ENCODE measurements around the gene MARF1. TPM values are rescaled to one million over a fixed set of nuclear protein-coding genes. Genes with fewer than 3 reads are reported as not detected.
A peak's percentile ranks its signal among the peaks of the same experiment; 100 is the strongest.

The MARF1 gene
- total and polyA plus RNA-seq, 9 of the 15 experiments (the other 6 are each of a cell fraction or from before 2014, with no cell fraction given), result 4.7 to 33.2 (median 11.7) TPM

- DNase-seq (ENCODE audit: extremely low read depth in 1 of 4, low spot score in 3 of 4) (no peak), ATAC-seq (no peak), FAIRE-seq (no peak)
- in situ Hi-C loops (cut with MboI) (no loop called here), intact Hi-C loops (cut with micrococcal nuclease) (no loop called here)
- Histone ChIP-seq H3K9me1 (ENCODE audit: control insufficient read depth, insufficient read depth, low read length) (no peaks in the 10 kb centered on the region), H3K4me1 (replicated peaks in 1 of 2; ENCODE audit: control insufficient read depth in 2 of 2, insufficient read depth in 2 of 2, low read length in 2 of 2) (peaks cover 0 to 8% of the 10 kb centered on the region in 2 experiments; a peak in 4 of 5 replicates), H3K9me3 (replicated peaks; ENCODE audit: control insufficient read depth, insufficient read depth, low read depth, low read length) (no peaks in the 10 kb centered on the region), H3K27ac (ENCODE audit: extremely low read depth, low read depth, low read length) (no peak overlapping the region), H3K36me3 (ENCODE audit: control insufficient read depth, insufficient read depth, low read length) (no peaks in the 10 kb centered on the region), H3K4me3 (no peak overlapping the region), H2AFZ (ENCODE audit: low read depth, low read length) (no peak overlapping the region), H3K27me3 (ENCODE audit: control insufficient read depth in 2 of 2, insufficient read depth in 2 of 2, low read length in 2 of 2) (no peaks in the 10 kb centered on the region), H4K20me1 (replicated peaks; ENCODE audit: control insufficient read depth, insufficient read depth, low read length) (no peaks in the 10 kb centered on the region), H3K9ac (ENCODE audit: insufficient read depth in 1 of 2, low read depth in 2 of 2, low read length in 2 of 2) (no peak overlapping the region), H3K79me2 (ENCODE audit: control insufficient read depth, insufficient read depth, low read length) (no peaks in the 10 kb centered on the region), H3K4me2 (ENCODE audit: insufficient read depth, low read length) (no peak overlapping the region)
- CTCF ChIA-PET (ENCODE audit: low intra/inter-chr PET ratio), result no interaction called here
- 57% methylated on average over 10 of the region's 10 CpGs for WGBS (ENCODE audit: insufficient coverage, low coverage, missing lambda C conversion rate)
- POLR2A ChIA-PET, result interaction anchor here (1.2 to 1.9 kb wide), 3 partner anchors 10 to 23 kb away, joined by 4 to 6 read pairs (median 6); no protein-coding TSS in a partner anchor
- BruUV-seq (replicated peaks), result no TSS peak
- TF ChIP-seq ADNP (tag; IDR thresholded peaks at IDR 0.05) (no peak), KLF6 (CRISPR knock-in tag; IDR thresholded peaks at IDR 0.05; ENCODE audit: borderline replicate concordance) (no peak), ARID2 (IDR thresholded peaks at IDR 0.05) (no peak), LEF1 (IDR thresholded peaks at IDR 0.05) (no peak), BCOR (IDR thresholded peaks at IDR 0.05) (peak; percentile 91), ZC3H8 (IDR thresholded peaks at IDR 0.05) (no peak), SIRT6 (IDR thresholded peaks at IDR 0.05; ENCODE audit: low read depth, low read length) (no peak), ZFP36 (IDR thresholded peaks at IDR 0.05; ENCODE audit: low read depth, low read length, partially characterized antibody) (peak; percentile 89), ZNF384 (IDR thresholded peaks at IDR 0.05; ENCODE audit: low read depth, low read length) (no peak), ZNF445 (CRISPR knock-in tag; IDR thresholded peaks at IDR 0.05; ENCODE audit: low read depth) (no peak), SMARCA5 (IDR thresholded peaks at IDR 0.05) (peak; percentile 54; the same call in 1 of the 2 replicates), RBM25 (IDR thresholded peaks at IDR 0.05; ENCODE audit: low read depth, low read length, severe bottlenecking) (peak; percentile 94), ATF6 (CRISPR knock-in tag; IDR thresholded peaks at IDR 0.05) (no peak), PRMT5 (CRISPR knock-in tag; IDR thresholded peaks at IDR 0.05) (no peak), TRIM28 (IDR thresholded peaks at IDR 0.05) (no peak), SMARCE1 (IDR thresholded peaks at IDR 0.05) (no peak), BMI1 (IDR thresholded peaks at IDR 0.05; ENCODE audit: low read length) (no peak), SMAD2 (IDR thresholded peaks at IDR 0.05; ENCODE audit: low read depth, low read length) (no peak), OTX1 (CRISPR knock-in tag; IDR thresholded peaks at IDR 0.05) (no peak), PHB2 (IDR thresholded peaks at IDR 0.05; ENCODE audit: low read depth) (no peak), E2F3 (CRISPR knock-in tag; IDR thresholded peaks at IDR 0.05) (no peak)
- TF ChIP-seq, protein P1, sequence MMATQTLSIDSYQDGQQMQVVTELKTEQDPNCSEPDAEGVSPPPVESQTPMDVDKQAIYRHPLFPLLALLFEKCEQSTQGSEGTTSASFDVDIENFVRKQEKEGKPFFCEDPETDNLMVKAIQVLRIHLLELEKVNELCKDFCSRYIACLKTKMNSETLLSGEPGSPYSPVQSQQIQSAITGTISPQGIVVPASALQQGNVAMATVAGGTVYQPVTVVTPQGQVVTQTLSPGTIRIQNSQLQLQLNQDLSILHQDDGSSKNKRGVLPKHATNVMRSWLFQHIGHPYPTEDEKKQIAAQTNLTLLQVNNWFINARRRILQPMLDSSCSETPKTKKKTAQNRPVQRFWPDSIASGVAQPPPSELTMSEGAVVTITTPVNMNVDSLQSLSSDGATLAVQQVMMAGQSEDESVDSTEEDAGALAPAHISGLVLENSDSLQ (IDR thresholded peaks at IDR 0.05), result no peak
- TF ChIP-seq, protein P2, sequence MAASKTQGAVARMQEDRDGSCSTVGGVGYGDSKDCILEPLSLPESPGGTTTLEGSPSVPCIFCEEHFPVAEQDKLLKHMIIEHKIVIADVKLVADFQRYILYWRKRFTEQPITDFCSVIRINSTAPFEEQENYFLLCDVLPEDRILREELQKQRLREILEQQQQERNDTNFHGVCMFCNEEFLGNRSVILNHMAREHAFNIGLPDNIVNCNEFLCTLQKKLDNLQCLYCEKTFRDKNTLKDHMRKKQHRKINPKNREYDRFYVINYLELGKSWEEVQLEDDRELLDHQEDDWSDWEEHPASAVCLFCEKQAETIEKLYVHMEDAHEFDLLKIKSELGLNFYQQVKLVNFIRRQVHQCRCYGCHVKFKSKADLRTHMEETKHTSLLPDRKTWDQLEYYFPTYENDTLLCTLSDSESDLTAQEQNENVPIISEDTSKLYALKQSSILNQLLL (CRISPR knock-in tag; IDR thresholded peaks at IDR 0.05; ENCODE audit: borderline replicate concordance), result no peak
These were observed 89.5 kb downstream of the MARF1 start for GRCh38 chr16:15553313-15554088.
